HG02885 (cell line): ENCODE data around the gene PLGRKT.
"Not testable (repeated sequence)": the region's sequence is repeated elsewhere in the genome, so short reads cannot be mapped to it uniquely, and the experiment has no call there.

Experiments used
- ATAC-seq: cut with Tn5 transposase; IDR thresholded peaks from one replicate; pipeline ENCODE4 v1.9.1; 2021; ENCODE audit warnings: mild to moderate bottlenecking; ENCODE audit not compliant: unreplicated experiment, poor library complexity

PLGRKT gene

DNA sequence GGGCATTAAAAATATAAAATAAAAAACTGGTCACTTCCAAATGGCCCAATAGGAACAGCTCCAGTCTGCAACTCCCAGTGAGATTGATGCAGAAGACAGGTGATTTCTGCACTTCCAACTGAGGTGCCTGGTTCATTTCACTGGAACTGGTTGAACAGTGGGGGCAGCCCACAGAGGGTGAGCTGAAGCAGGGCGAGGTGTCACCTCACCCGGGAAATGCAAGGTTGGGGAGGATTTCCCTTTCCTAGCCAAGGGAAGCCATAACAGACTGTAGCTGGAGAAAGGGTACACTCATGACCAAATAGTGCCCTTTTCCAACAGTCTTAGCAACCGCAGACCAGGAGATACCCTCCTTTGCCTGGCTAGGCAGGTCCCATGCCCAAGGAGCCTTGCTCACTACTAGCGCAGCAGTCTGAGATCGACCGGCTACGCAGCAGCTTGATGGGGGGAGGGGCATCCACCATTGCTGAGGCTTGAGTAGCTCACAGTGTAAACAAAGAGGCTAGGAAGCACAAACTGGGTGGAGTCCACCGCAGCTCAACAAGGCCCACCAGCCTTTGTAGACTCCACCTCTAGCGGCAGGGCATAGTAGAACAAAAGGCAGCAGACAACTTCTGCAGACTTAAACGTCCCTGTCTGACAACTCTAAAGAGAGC lies 110.7 kb downstream of the PLGRKT start:
- no peak for ATAC-seq

DNA sequence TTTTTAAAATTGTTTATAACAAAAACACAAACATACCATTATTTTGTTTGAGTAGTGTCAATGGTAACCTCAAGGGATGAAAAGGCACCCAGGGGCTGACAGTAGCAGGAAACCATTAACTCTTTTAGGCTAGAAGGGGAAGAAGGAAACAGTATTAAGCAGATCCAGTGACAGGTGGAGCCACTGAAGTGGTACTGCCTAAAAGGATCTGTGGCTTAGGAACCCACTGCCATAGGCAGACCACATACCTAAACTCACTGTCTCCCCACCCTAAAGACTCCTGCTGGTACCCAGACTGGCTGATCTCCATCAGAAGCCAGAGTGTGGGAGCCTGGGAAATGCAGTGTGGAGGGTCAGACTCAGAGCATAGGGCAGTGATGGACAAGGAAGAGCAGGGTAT lies 111.5 kb downstream of the PLGRKT start:
- no peak for ATAC-seq

DNA sequence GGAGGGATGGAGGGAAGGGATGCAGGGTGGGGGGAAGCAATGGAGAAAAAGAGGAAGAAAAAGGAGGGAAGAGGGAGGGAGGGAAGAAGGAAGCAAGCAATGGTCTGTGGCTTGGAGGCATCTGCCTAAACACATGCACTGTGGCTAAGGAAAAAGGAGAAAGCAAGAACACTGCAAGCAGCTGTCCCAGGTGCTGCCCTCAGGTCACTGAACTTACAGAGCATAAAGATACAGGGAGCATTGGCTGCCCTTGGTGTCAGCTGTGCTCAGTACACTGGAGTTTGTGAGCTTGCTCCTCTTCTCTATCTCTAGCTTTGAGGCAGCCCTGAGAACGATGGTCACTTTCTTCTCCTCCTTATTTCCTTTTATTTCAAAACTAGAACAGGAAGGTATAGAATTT lies 116.1 kb downstream of the PLGRKT start:
- ATAC-seq, result not testable (repeated sequence)

DNA sequence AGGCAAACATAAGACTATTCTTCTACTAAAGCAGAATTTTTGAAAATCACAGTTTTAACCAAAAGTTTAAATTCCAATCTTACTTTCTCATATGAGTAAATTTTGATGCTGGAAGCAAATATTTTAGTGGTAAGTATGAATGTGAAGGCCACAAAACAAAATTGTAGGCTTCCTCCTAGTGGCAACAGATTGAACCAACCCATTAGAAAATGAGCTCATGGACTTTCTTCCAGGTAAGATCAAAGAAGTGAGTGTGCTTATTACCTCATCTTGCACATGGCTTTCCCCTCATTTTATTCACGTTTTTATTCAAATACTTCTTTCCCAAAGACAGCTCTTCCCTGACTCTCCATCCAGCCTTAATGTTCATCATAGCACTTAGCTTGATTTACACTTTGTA lies 116.7 kb downstream of the PLGRKT start:
- no peak for ATAC-seq

GRCh38 chr9:5316406-5316805 lies 121.3 kb downstream of the PLGRKT start:
- ATAC-seq, result not testable (repeated sequence)

DNA sequence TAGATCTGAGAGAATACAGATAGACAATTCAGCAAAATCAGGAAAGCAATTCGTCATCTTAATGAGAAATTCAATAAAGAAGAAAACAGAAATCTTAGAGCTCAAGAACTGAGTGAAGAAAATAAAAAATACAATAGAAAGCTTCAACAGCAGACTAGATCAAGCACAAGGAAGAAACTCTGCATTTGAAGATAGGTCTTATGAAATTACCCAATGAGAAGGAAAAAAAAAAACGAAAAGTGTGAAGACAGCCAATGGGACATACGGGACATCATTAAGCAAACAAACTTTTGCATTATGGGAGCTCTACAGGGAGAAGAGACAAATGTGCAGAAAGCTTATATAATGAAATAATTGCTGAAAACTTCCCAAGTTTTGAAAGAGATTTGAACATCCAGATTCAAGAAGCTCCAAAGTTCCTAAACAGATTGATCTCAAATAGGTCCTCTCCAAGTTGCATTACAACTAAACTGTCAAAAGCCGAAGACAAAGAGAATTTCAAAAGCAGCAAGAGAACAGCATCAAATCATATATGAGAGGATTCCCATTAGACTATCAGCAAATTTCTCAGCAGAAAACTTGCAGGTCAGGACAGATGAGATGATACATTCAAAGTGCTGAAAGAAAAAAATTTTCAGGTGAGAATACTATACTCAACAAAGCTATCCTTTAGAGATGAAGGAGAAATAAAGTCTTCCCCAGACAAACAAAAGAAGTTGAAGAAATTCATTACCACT lies 122.4 kb downstream of the PLGRKT start:
- no peak for ATAC-seq

- no peak for ATAC-seq
Observed at GRCh38 chr9:5310851-5311250, 126.9 kb downstream of the PLGRKT start.
